SK-N-SH (cell line): ENCODE results near the gene TDRD1. TPM values are rescaled to one million over a fixed set of nuclear protein-coding genes. Genes with fewer than 3 reads are reported as not detected.

ENCODE experiments used
- CTCF ChIA-PET: fragments of 300-600, 350-600 bp; formaldehyde crosslinking; extraction: SDS; loops from one replicate; lab custom pipeline; 2021; lab: Yijun Ruan, JAX
- POLR2A ChIA-PET: fragments of 350-600 bp; sonication (Branson Sonifier 250); formaldehyde crosslinking; extraction: SDS; loops from one replicate; lab custom pipeline; 2020; ENCODE audit warnings: antibody characterized with exemption, inconsistent platforms; lab: Yijun Ruan, JAX
- DNase-seq: peaks from one replicate; pipeline ENCODE4 v3.0.0; 2012
- H2AFZ ChIP-seq: fragments of 200-600 bp; sonication (generic); 2 replicates; pipeline ENCODE4 v1.8.1; 2016; ENCODE audit warnings: antibody characterized with exemption, mild to moderate bottlenecking, low read depth
- H3F3A ChIP-seq: fragments of 200-600 bp; sonication (generic); replicated peaks from 2 replicates; pipeline ENCODE3; 2016; ENCODE audit warnings: antibody characterized with exemption, mild to moderate bottlenecking; ENCODE audit not compliant: insufficient read depth
- H3K27ac ChIP-seq, 2 experiments: fragments of 200-500 bp in 1 of 2; fragments of 200-600 bp in 1 of 2; sonication (Bioruptor generic) in 1 of 2; sonication (generic), shearing (Covaris generic) in 1 of 2; 2 replicates each; pipeline versions ENCODE4 v1.5.1 to v1.6.1; 2014 to 2016; ENCODE audit warnings: low read depth in 2 of 2, inconsistent platforms in 1 of 2, low read length in 1 of 2, mild to moderate bottlenecking in 1 of 2, mixed read lengths in 1 of 2
- H3K27me3 ChIP-seq: fragments of 200-600 bp; sonication (generic), shearing (Covaris generic); 2 replicates; pipeline ENCODE4 v1.6.1; 2016; ENCODE audit warnings: mixed run types; ENCODE audit not compliant: insufficient read depth
- H3K36me3 ChIP-seq, 2 experiments: fragments of 200-500 bp in 1 of 2; fragments of 200-600 bp in 1 of 2; sonication (Bioruptor generic) in 1 of 2; sonication (generic) in 1 of 2; replicated peaks in 1 of 2; 2 replicates each; pipeline versions ENCODE3 to v1.5.1; 2014 to 2016; ENCODE audit warnings: low read length in 1 of 2, mild to moderate bottlenecking in 1 of 2; ENCODE audit not compliant: insufficient read depth in 2 of 2, control insufficient read depth in 1 of 2
- H3K4me1 ChIP-seq, 2 experiments: fragments of 200-500 bp in 1 of 2; fragments of 200-600 bp in 1 of 2; sonication (Bioruptor generic) in 1 of 2; sonication (generic), shearing (Covaris generic) in 1 of 2; 2 replicates each; pipeline versions ENCODE4 v1.5.1 to v1.6.1; 2014 to 2016; ENCODE audit warnings: low read depth in 1 of 2, low read length in 1 of 2, mixed run types in 1 of 2; ENCODE audit not compliant: insufficient read depth in 2 of 2, control insufficient read depth in 1 of 2
- H3K4me2 ChIP-seq: fragments of 200-600 bp; sonication (generic), shearing (Covaris generic); 2 replicates; pipeline ENCODE4 v1.6.1; 2017; ENCODE audit warnings: mixed run types
- H3K4me3 ChIP-seq, 2 experiments: fragments of 200-500 bp in 1 of 2; fragments of 200-600 bp in 1 of 2; sonication (Bioruptor generic) in 1 of 2; sonication (generic), shearing (Covaris generic) in 1 of 2; 2 replicates each; pipeline versions ENCODE4 v1.5.1 to v1.8.1; 2014 to 2016; ENCODE audit warnings: low read depth in 2 of 2, inconsistent platforms in 1 of 2, low read length in 1 of 2, mild to moderate bottlenecking in 1 of 2, mixed read lengths in 1 of 2, moderate library complexity in 1 of 2
- H3K79me2 ChIP-seq: fragments of 200-600 bp; sonication (generic); 2 replicates; pipeline ENCODE4 v1.8.1; 2017; ENCODE audit warnings: mild to moderate bottlenecking; ENCODE audit not compliant: insufficient read depth
- H3K9ac ChIP-seq: fragments of 200-600 bp; sonication (generic); 2 replicates; pipeline ENCODE4 v1.6.1; 2017; ENCODE audit warnings: mixed run types
- H3K9me2 ChIP-seq: fragments of 200-600 bp; sonication (generic); 2 replicates; pipeline ENCODE4 v1.6.1; 2017; ENCODE audit warnings: mixed run types
- H3K9me3 ChIP-seq: fragments of 200-600 bp; sonication (generic); 2 replicates; pipeline ENCODE4 v1.6.1; 2017; ENCODE audit warnings: mixed run types, mild to moderate bottlenecking, moderate library complexity
- H4K20me1 ChIP-seq: fragments of 200-600 bp; sonication (generic); 2 replicates; pipeline ENCODE4 v1.6.1; 2017; ENCODE audit warnings: mild to moderate bottlenecking, mixed run types; ENCODE audit not compliant: insufficient read depth
- ELF1 ChIP-seq: IDR thresholded peaks from 2 replicates; pipeline ENCODE4 v1.4.0; 2012
- EP300 ChIP-seq, 2 experiments: IDR thresholded peaks; 2 replicates each; pipeline versions ENCODE4 v1.4.0 to v1.6.1; 2012; ENCODE audit warnings: borderline replicate concordance in 1 of 2, low read depth in 1 of 2, low read length in 1 of 2
- EZH2phosphoT487 ChIP-seq: fragments of 200-600 bp; sonication (generic); IDR thresholded peaks from 2 replicates; pipeline ENCODE4 v1.6.1; 2017; ENCODE audit warnings: low read depth, mixed run types, mild to moderate bottlenecking, antibody characterized with exemption, moderate library complexity, borderline replicate concordance
- FOSL2 ChIP-seq: IDR thresholded peaks from 2 replicates; pipeline ENCODE4 v1.4.0; 2012; ENCODE audit warnings: low read depth, mild to moderate bottlenecking, moderate library complexity, borderline replicate concordance
- FOXJ3 ChIP-seq: sonication (generic); formaldehyde crosslinking; IDR thresholded peaks from 2 replicates; pipeline ENCODE4 v1.5.1; 2020; ENCODE audit warnings: mild to moderate bottlenecking, missing genetic modification reagents
- FOXM1 ChIP-seq: IDR thresholded peaks from 2 replicates; pipeline ENCODE4 v1.4.0; 2012; ENCODE audit warnings: low read depth, mild to moderate bottlenecking
- IRF3 ChIP-seq: fragments of 150-350 bp; IDR thresholded peaks from 2 replicates; pipeline ENCODE4 v1.6.1; 2016; ENCODE audit warnings: mild to moderate bottlenecking, low read depth, low read length
- JUND ChIP-seq: IDR thresholded peaks from 2 replicates; pipeline ENCODE4 v1.4.0; 2012
- MAX ChIP-seq: IDR thresholded peaks from 2 replicates; pipeline ENCODE4 v1.4.0; 2012; ENCODE audit warnings: low read depth
- MEF2A ChIP-seq: IDR thresholded peaks from 2 replicates; pipeline ENCODE4 v1.4.0; 2012; ENCODE audit warnings: low read depth, borderline replicate concordance
- NFIC ChIP-seq: IDR thresholded peaks from 2 replicates; pipeline ENCODE4 v1.4.0; 2012; ENCODE audit warnings: borderline replicate concordance
- NRF1 ChIP-seq: IDR thresholded peaks from 2 replicates; pipeline ENCODE4 v1.6.1; 2012; ENCODE audit warnings: low read depth, mild to moderate bottlenecking, low read length
- PBX3 ChIP-seq: IDR thresholded peaks from 2 replicates; pipeline ENCODE4; 2012
- POLR2AphosphoS5 ChIP-seq: IDR thresholded peaks from 2 replicates; pipeline ENCODE4 v1.6.1; 2012; ENCODE audit warnings: low read depth, low read length
- RAD21 ChIP-seq: IDR thresholded peaks from 2 replicates; pipeline ENCODE4 v1.6.1; 2012; ENCODE audit warnings: mild to moderate bottlenecking, low read length
- REST ChIP-seq: IDR thresholded peaks from 2 replicates; pipeline ENCODE4 v1.6.1; 2012; ENCODE audit warnings: mild to moderate bottlenecking, low read depth, low read length, moderate library complexity
- RXRA ChIP-seq: IDR thresholded peaks from 2 replicates; pipeline ENCODE4 v1.4.0; 2012; ENCODE audit warnings: low read depth, mild to moderate bottlenecking, borderline replicate concordance
- SIN3A ChIP-seq: IDR thresholded peaks from 2 replicates; pipeline ENCODE4 v1.6.1; 2012; ENCODE audit warnings: low read depth, mild to moderate bottlenecking, low read length, moderate library complexity, borderline replicate concordance
- SMC3 ChIP-seq: IDR thresholded peaks from 2 replicates; pipeline ENCODE4 v1.6.1; 2012; ENCODE audit warnings: low read depth, low read length, improper control_type of control experiment
- TCF12 ChIP-seq: IDR thresholded peaks from 2 replicates; pipeline ENCODE4 v1.4.0; 2012
- TEAD4 ChIP-seq: IDR thresholded peaks from 2 replicates; pipeline ENCODE4 v1.4.0; 2012; ENCODE audit warnings: mild to moderate bottlenecking, borderline replicate concordance; ENCODE audit not compliant: insufficient read depth
- USF1 ChIP-seq: IDR thresholded peaks from 2 replicates; pipeline ENCODE4 v1.4.0; 2012; ENCODE audit warnings: low read depth, borderline replicate concordance
- YY1 ChIP-seq: IDR thresholded peaks from 2 replicates; pipeline ENCODE4 v1.4.0; 2012; ENCODE audit warnings: low read depth, mild to moderate bottlenecking
- WGBS: methylation state at CpG from one replicate; pipeline ENCODE4 v1.1.6; 2017; ENCODE audit warnings: low lambda C conversion rate; 5-methylcytosine and 5-hydroxymethylcytosine counted together
- polyA plus RNA-seq, 3 experiments: library from polyadenylated mRNA; depleted of rRNA; stranded (reverse); fragments of >200 nt; gene quantifications; 2 replicates each; pipeline ENCODE4 v1.2.3, GENCODE V29; 2012

The TDRD1 gene
- polyA plus RNA-seq, 1 of the 3 experiments (the other 2 are of a cell fraction) = not detected

GRCh38 chr10:114271779-114272167, 92.6 kb downstream of the TDRD1 start:
- ChIA-PET CTCF (interaction anchor here (1.3 to 1.5 kb wide), 2 partner anchors 28 to 32 kb away, joined by 4 to 8 read pairs; no protein-coding TSS in a partner anchor), POLR2A (no interaction called here)
- no peak overlapping the region for H3K9ac ChIP-seq
- DNase-seq = no peak
- peaks cover 12% of the 10 kb centered on the region for H3F3A ChIP-seq
- 10% methylated on average over 4 of the region's 4 CpGs for WGBS
- no peaks in the 10 kb centered on the region for H3K27me3 ChIP-seq
- no peak overlapping the region for H2AFZ ChIP-seq
- peak overlapping the region; percentile 50; the same call in 1 of the 2 replicates for H3K4me2 ChIP-seq
- H4K20me1 ChIP-seq = no peaks in the 10 kb centered on the region
- no peaks in the 10 kb centered on the region for H3K9me3 ChIP-seq
- peaks cover 0 to 6% of the 10 kb centered on the region in 2 experiments; a peak in 1 of 4 replicates for H3K4me1 ChIP-seq
- H3K9me2 ChIP-seq = no peaks in the 10 kb centered on the region
- peak; percentile 98 for TF ChIP-seq JUND
- TF ChIP-seq SIN3A = peak; percentile 82; the same call in 1 of the 2 replicates
- 0 out of 2 replicates have a peak, but pooled peaks have one; percentile 24 for TF ChIP-seq MEF2A
- TF ChIP-seq REST = peak; percentile 35; the same call in 1 of the 2 replicates
- peak; percentile 72; the same call in 1 of the 2 replicates for TF ChIP-seq POLR2AphosphoS5
- TF ChIP-seq IRF3 = no peak
- no peak for TF ChIP-seq RAD21
- TF ChIP-seq YY1 = no peak
- peak; percentile 98 for TF ChIP-seq PBX3
- TF ChIP-seq FOXJ3 (CRISPR knock-in tag) = no peak
- TF ChIP-seq NFIC = peak; percentile 85
- 0 out of 2 replicates have a peak, but pooled peaks have one; percentile 35 for TF ChIP-seq USF1
- peak in 1 of 2 experiments; percentile 77; a peak in 2 of 4 replicates for TF ChIP-seq EP300 (IDR thresholded peaks at IDR 0.05; ENCODE audit: borderline replicate concordance in 1 of 2, low read depth in 1 of 2, low read length in 1 of 2)
- TF ChIP-seq MAX = peak; percentile 48; the same call in 1 of the 2 replicates
- peak; percentile 75; the same call in 1 of the 2 replicates for TF ChIP-seq TEAD4
- peak; percentile 59; the same call in 1 of the 2 replicates for TF ChIP-seq RXRA
- no peak for TF ChIP-seq EZH2phosphoT487
- TF ChIP-seq ELF1 = 0 out of 2 replicates have a peak, but pooled peaks have one; percentile 26
- TF ChIP-seq NRF1 = no peak
- no peak for TF ChIP-seq FOXM1
- peak; percentile 99 for TF ChIP-seq FOSL2
- TF ChIP-seq SMC3 = no peak
- peak; percentile 97 for TF ChIP-seq TCF12
- no peak overlapping the region for H3K4me3 ChIP-seq
- H3K79me2 ChIP-seq = no peaks in the 10 kb centered on the region
- no peaks in the 10 kb centered on the region for H3K36me3 ChIP-seq
- peak overlapping the region in 1 of 2 experiments; percentile 64; a peak in 2 of 4 replicates for H3K27ac ChIP-seq
